ENCODE data around the gene KRT79.

- TF ChIP-seq SP1 (IDR thresholded peaks at IDR 0.05) (no peak), GABPA (IDR thresholded peaks at IDR 0.05 in 1 of 2, conservative IDR thresholded peaks at IDR 0.05 in 1 of 2) (no peak), RAD21 (IDR thresholded peaks at IDR 0.05) (no peak), RXRA (IDR thresholded peaks at IDR 0.05) (no peak), TAF1 (conservative IDR thresholded peaks at IDR 0.05) (no peak), EGR1 (IDR thresholded peaks at IDR 0.05; ENCODE audit: low read depth in 2 of 2) (no peak)
- TF ChIP-seq, protein P1, sequence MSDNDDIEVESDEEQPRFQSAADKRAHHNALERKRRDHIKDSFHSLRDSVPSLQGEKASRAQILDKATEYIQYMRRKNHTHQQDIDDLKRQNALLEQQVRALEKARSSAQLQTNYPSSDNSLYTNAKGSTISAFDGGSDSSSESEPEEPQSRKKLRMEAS (IDR thresholded peaks at IDR 0.05): no peak
- TF ChIP-seq, protein P2, sequence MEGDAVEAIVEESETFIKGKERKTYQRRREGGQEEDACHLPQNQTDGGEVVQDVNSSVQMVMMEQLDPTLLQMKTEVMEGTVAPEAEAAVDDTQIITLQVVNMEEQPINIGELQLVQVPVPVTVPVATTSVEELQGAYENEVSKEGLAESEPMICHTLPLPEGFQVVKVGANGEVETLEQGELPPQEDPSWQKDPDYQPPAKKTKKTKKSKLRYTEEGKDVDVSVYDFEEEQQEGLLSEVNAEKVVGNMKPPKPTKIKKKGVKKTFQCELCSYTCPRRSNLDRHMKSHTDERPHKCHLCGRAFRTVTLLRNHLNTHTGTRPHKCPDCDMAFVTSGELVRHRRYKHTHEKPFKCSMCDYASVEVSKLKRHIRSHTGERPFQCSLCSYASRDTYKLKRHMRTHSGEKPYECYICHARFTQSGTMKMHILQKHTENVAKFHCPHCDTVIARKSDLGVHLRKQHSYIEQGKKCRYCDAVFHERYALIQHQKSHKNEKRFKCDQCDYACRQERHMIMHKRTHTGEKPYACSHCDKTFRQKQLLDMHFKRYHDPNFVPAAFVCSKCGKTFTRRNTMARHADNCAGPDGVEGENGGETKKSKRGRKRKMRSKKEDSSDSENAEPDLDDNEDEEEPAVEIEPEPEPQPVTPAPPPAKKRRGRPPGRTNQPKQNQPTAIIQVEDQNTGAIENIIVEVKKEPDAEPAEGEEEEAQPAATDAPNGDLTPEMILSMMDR (IDR thresholded peaks at IDR 0.05; ENCODE audit: low read depth, low read length, missing input control): no peak
These were observed 33.7 kb downstream of the KRT79 start for GRCh38 chr12:52800259-52800917.
